Stimulated activated CD8-positive, alpha-beta memory T cell treated with anti-CD3 and anti-CD28 coated beads, Interleukin-2, amount 100 ng/mL, for 48 hours (primary cell): ENCODE data around the gene PATJ.

ENCODE experiments used
- DNase-seq, 2 donors: peaks; one replicate each; pipeline ENCODE4 v3.0.0-alpha.2; 2020; ENCODE audit warnings: low read depth in 2 of 2

Gene PATJ

GRCh38 chr1:61983236-61983635 is 241.0 kb downstream of the PATJ start:
- no peak for DNase-seq

- no peak for DNase-seq
Measured at GRCh38 chr1:61992257-61992656, 250.0 kb downstream of the PATJ start.

GRCh38 chr1:61993331-61993961 is 251.2 kb downstream of the PATJ start:
- DNase-seq: no peak

GRCh38 chr1:61995641-61996040 is 253.4 kb downstream of the PATJ start:
- no peak for DNase-seq

- no peak for DNase-seq
Measured at GRCh38 chr1:61997123-61997522, 254.8 kb downstream of the PATJ start.

- DNase-seq: no peak
Measured at GRCh38 chr1:62003777-62004176, 261.5 kb downstream of the PATJ start.

- DNase-seq: no peak
Measured at GRCh38 chr1:62006690-62007089, 264.4 kb downstream of the PATJ start.

- DNase-seq: no peak
Measured at GRCh38 chr1:62011006-62011405, 268.7 kb downstream of the PATJ start.

- DNase-seq: no peak
Measured at GRCh38 chr1:62012095-62012494, 269.8 kb downstream of the PATJ start.

GRCh38 chr1:62012836-62013235 is 270.6 kb downstream of the PATJ start:
- no peak for DNase-seq

GRCh38 chr1:62013264-62013663 is 271.0 kb downstream of the PATJ start:
- no peak for DNase-seq

- no peak for DNase-seq
Measured at GRCh38 chr1:62022382-62022983, 280.2 kb downstream of the PATJ start.

- DNase-seq: no peak
Measured at GRCh38 chr1:62024690-62025089, 282.4 kb downstream of the PATJ start.

- no peak for DNase-seq
Measured at GRCh38 chr1:62025154-62025553, 282.9 kb downstream of the PATJ start.

GRCh38 chr1:62025892-62026291 is 283.6 kb downstream of the PATJ start:
- DNase-seq: no peak

- DNase-seq: no peak
Measured at GRCh38 chr1:62029704-62030103, 287.4 kb downstream of the PATJ start.

GRCh38 chr1:62034790-62035189 is 292.5 kb downstream of the PATJ start:
- DNase-seq: no peak

- no peak for DNase-seq
Measured at GRCh38 chr1:62037274-62037673, 295.0 kb downstream of the PATJ start.

GRCh38 chr1:62038594-62039284 is 296.5 kb downstream of the PATJ start:
- DNase-seq: no peak

GRCh38 chr1:62040450-62040849 is 298.2 kb downstream of the PATJ start:
- no peak for DNase-seq

GRCh38 chr1:62040973-62041372 is 298.7 kb downstream of the PATJ start:
- no peak for DNase-seq

- no peak for DNase-seq
Measured at GRCh38 chr1:62043154-62043553, 300.9 kb downstream of the PATJ start.

- DNase-seq: no peak
Measured at GRCh38 chr1:62045574-62045973, 303.3 kb downstream of the PATJ start.
